Activated gamma-delta T cell treated with anti-CD3 and anti-CD28 coated beads, Interleukin-2, amount 50 U/mL, for 16 hours (primary cell): ENCODE data around the gene MRPL20.

Source experiments
- DNase-seq: peaks from one replicate; pipeline ENCODE4 v3.0.0-alpha.2; 2020; ENCODE audit warnings: low read depth

The MRPL20 gene

GRCh38 chr1:1361233-1361981 lies 45.7 kb downstream of the MRPL20 start:
- no peak for DNase-seq

DNA sequence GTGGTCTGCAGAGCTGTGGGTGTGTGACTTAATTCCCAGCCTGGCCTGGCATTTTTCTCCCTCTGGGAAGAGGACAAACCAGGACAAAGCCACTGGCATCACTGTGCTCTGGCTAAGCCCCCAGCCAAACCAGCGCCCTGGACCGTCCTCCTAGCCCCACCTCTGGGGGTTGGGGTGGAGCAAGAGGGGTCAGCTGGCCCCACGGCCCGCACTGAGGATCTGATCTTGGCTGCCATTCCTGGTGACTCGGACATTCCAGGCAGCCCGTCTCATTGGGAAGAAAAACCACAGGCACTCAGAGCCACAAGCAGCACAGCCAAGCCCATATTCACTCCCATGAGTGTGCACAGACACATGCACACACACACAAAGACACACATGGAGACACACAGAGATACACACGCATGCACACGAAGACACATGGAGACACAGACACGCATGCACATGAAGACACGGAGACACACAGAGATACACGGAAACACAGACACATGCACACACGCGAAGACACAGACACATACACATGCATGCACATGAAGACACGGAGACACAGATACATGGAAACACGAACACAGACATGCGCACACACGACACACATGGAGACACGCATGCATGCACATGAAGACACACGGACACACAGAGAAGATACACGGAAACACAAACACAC lies 46.5 kb downstream of the MRPL20 start:
- DNase-seq = no peak

DNA sequence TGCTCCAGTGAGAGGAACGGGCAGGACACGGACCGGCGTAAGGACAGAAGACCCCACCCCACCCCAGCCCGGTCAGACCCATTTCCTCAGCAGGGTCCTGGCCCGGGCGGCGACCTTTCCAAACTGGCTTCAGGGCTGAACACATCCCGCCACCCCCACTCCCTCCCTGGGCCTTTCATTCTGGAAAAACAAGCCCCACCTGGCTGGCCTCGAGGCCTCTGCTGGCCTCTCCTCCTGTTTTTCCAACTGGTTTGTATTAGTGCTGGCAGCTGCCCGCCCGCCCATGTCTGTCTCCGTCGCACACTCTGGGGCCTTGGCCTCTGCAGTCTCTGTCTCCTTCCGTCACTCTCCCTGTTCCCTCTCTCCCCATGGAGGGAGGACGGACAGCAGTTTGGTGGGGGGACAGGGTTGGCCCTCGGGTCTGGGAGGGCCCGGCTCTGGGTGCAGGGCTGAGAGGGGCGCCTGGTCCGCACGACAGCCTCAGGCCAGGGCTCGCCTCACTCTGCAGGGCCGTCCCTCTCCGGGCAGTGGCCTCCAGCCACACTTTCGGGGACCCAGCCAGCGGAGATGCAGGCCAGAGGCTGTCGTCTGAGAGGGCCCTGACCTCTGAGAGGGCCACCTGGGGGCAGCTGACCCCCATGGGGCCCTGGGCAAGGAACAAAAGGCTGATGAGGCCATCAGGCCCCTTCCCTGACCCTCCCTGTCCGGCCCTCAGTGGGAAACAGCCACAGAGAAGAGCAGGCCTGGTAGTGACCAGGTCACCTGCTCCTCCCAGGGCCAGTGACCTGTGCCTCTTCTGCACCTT lies 47.2 kb downstream of the MRPL20 start:
- DNase-seq = no peak

- DNase-seq = no peak
These were observed 47.8 kb downstream of the MRPL20 start for GRCh38 chr1:1359308-1359663.

- no peak for DNase-seq
These were observed 48.4 kb downstream of the MRPL20 start, which contains the start of gene MXRA8 for GRCh38 chr1:1358433-1359271. MXRA8 (minus strand) TSS chr1:1358555; CDS start chr1:1358504, 51 bp downstream.

GRCh38 chr1:1357871-1358432 lies 49.1 kb downstream of the MRPL20 start:
- no peak for DNase-seq

- no peak for DNase-seq
These were observed 50.2 kb downstream of the MRPL20 start for GRCh38 chr1:1356796-1357401.

GRCh38 chr1:1356166-1356795 lies 50.8 kb downstream of the MRPL20 start:
- no peak for DNase-seq

DNA sequence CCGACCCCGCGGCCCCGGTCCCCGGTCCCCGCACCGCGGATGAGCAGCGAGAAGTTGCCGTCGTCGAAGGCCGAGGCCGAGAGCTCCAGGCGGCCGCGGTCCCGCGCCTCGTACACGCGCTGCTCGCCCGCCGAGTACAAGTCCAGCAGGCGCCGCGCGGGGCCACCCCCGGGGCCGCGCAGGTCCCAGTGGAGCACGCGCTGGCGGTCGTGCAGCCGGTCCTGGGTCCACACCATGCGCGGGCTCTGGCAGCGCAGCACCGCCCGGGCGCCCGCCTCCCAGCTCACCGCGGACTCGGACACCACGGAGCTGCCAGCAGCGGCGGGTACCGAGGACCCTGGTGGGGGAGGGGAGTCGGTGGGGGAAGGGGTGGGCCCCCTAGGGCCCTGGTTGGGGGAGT lies 51.7 kb downstream of the MRPL20 start:
- no peak for DNase-seq

DNA sequence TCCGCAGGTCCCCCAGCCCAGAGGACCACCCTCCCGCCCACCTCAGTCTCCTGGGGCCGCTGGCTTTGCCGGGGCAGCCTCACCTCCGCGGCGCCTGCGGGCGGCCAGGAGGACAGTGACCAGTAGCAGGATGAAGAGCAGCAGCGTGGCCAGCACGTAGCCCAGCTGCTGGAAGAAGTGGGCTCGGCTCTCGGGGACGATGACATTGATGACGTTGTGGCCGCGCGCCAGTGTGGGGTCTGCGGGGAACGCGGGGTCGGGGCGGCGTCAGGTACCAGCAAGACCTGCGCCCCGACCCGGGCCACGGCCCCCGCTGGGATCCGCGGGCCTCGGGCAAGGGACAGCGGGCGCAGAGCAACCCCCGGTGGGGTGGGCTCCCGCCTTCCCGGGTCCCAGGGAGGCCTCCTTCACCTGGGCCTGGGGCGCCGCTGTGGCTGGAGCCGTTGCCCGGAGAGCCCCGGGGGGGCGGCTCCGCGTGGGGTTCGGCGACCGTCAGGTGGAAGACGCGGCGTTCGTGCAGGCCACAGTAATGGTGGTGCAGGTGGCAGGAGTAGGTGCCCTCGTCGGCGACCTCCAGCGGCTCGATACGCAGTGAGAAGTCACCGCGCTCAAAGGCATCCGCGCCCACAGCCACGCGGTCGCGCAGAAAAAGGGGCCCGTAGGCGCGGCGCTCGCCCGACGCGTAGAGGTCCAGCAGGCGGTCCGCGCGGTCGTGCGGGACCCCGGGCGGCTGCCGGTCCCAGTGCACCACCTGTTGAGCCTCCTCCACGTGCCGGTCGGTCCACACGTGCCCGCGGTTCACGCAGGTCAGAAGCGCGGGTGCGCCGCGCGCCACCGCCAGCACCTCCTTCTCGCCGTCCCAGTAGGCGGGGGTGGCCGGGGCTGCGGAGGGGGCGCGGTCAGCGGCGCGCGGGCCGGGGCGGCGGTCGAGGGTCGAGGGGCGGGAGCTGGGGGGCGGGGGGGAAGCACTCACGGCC lies 52.5 kb downstream of the MRPL20 start:
- no peak for DNase-seq

DNA sequence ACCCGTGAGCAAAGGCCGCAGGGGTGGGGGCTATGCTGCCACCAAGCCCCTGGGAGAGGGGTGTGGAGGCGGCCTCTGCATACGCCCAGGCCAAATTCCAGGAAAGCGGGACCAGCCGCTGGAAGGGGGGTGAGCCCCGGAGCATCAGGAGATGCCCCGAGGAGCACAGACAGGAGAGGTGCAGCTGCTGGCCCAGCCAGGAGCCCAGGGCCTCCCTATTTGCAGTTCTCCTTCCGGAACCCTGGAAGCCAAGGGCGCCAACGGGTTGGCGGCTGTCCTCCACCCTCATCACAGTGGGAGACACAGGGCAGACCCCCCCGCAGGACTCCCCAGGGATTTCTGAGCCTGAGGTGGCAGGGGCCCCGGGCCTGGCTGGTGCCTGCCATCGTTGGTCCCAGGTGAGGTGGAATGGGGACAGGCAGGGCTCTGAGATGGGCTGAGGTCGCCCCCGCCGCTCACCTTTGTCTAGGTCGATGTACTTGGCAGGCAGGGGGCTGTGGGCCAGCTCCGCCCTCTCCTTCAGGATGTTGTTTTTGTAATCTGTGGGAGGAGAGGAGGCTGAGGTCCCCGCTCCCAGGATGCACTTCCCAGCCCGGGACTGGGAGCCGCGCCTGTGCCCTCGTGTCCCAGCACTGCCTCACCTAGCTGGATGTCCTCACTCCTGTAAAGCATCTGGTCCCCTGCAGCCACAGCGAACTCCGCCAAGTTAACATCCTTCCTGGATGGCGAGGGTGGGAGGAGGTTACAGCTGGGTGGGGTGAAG lies 53.5 kb downstream of the MRPL20 start:
- no peak for DNase-seq

DNA sequence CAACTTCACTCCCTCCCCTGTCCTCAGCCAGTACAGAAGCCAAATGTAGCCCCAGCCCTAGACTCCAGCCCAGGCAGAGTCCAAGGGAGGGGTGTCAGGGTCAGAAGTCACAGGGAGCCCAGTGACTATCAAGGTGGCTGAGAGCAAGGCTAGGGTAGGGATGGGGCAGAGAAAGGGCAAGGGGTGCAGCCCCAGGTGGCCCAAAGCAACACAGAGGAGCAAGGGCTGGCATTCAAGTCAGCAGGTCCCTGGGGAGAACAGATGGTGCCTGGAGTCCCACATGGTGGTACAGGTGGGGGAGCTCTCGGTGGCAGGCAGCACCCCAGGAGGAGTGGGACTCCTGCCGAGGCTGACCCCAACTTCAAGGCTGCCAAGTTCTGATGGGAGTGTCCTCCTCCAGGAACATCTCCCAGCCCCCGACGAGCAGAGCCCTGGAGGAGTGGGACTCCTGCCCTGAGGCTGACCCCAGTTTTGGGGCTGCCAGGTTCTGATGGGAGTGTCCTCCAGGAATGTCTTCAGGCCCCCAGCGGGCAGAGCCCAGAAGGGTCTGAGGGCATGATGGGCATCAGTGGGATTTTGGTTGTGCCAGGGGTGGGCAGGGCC lies 54.2 kb downstream of the MRPL20 start:
- DNase-seq = no peak
